ENCODE results near the gene ATP5F1A.

- TF ChIP-seq GATA2 (IDR thresholded peaks at IDR 0.05; ENCODE audit: low read depth, low read length) (no peak), GATA3 (IDR thresholded peaks at IDR 0.05; ENCODE audit: low read depth, low read length) (no peak)
Measured at GRCh38 chr18:46110406-46110805, 12.3 kb upstream of the ATP5F1A start.

All from SH-SY5Y (cell line).